ENCODE data around the gene LMBRD2. TPM values are rescaled to one million over a fixed set of nuclear protein-coding genes. Genes with fewer than 3 reads are reported as not detected.

LMBRD2 gene
- total RNA-seq, 3 donors from 2014 or later: 11.0 to 19.3 (median 13.1) TPM

DNA sequence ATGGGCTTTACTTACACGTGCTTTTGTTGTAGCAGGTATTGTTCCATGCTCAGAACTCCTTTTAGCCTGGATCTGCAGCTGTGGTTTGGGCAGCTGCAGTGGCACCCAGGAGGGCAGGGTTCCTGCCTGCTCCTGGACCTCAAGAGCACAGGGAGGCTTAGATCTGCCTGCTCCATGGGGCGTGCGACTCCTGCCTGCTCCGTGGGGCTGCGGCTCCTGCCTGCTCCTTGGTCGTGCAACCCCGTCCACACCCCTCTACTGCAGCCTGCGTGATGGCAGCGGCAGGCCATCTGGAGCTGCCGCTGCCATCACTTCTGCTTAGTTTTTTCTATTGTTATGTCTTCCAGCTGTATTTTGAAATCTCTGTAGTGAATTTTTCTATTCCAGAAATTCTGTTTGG is 73.3 kb downstream of the LMBRD2 start:
- Histone ChIP-seq H3K36me3 (no peaks in the 10 kb centered on the region), H3K9me3 (no peaks in the 10 kb centered on the region), H3K27ac (no peak overlapping the region), H3K4me1 (no peaks in the 10 kb centered on the region), H3K4me3 (no peak overlapping the region), H3K27me3 (no peaks in the 10 kb centered on the region)
- intact Hi-C loops (cut with DNase I; ENCODE audit: low total_unique reads): no loop called here
- no peak for DNase-seq (ENCODE audit: low spot score in 2 of 2)
- TF ChIP-seq, protein P1, sequence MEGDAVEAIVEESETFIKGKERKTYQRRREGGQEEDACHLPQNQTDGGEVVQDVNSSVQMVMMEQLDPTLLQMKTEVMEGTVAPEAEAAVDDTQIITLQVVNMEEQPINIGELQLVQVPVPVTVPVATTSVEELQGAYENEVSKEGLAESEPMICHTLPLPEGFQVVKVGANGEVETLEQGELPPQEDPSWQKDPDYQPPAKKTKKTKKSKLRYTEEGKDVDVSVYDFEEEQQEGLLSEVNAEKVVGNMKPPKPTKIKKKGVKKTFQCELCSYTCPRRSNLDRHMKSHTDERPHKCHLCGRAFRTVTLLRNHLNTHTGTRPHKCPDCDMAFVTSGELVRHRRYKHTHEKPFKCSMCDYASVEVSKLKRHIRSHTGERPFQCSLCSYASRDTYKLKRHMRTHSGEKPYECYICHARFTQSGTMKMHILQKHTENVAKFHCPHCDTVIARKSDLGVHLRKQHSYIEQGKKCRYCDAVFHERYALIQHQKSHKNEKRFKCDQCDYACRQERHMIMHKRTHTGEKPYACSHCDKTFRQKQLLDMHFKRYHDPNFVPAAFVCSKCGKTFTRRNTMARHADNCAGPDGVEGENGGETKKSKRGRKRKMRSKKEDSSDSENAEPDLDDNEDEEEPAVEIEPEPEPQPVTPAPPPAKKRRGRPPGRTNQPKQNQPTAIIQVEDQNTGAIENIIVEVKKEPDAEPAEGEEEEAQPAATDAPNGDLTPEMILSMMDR (IDR thresholded peaks at IDR 0.05): no peak
- TF ChIP-seq POLR2A (IDR thresholded peaks at IDR 0.05) (no peak), POLR2AphosphoS5 (IDR thresholded peaks at IDR 0.05) (no peak)

GRCh38 chr5:36073595-36074216 is 78.0 kb downstream of the LMBRD2 start:
- intact Hi-C loops (cut with DNase I; ENCODE audit: low total_unique reads): no loop called here

GRCh38 chr5:36070687-36071571 is 80.8 kb downstream of the LMBRD2 start:
- H3K4me1 ChIP-seq: no peaks in the 10 kb centered on the region
- TF ChIP-seq, protein P1 (IDR thresholded peaks at IDR 0.05): no peak
- TF ChIP-seq POLR2AphosphoS5 (IDR thresholded peaks at IDR 0.05): no peak
- no peaks in the 10 kb centered on the region for H3K36me3 ChIP-seq
- H3K27me3 ChIP-seq: peaks cover 0 to 16% of the 10 kb centered on the region in 2 donors
- DNase-seq (ENCODE audit: low spot score in 2 of 2): no peak
- no peak overlapping the region for H3K27ac ChIP-seq
- no peaks in the 10 kb centered on the region for H3K9me3 ChIP-seq
- peak overlapping the region in 2 of 3 donors; percentile 36 to 51 for H3K4me3 ChIP-seq
- intact Hi-C loops (cut with DNase I; ENCODE audit: low total_unique reads): no loop called here

More at GRCh38 chr5:36073595-36074216, 78.0 kb downstream of the LMBRD2 start:
- TF ChIP-seq, protein P1 (IDR thresholded peaks at IDR 0.05): no peak
- TF ChIP-seq POLR2A (IDR thresholded peaks at IDR 0.05) (no peak), POLR2AphosphoS5 (IDR thresholded peaks at IDR 0.05) (no peak)
- Histone ChIP-seq H3K27me3 (no peaks in the 10 kb centered on the region), H3K9me3 (no peaks in the 10 kb centered on the region), H3K27ac (no peak overlapping the region), H3K4me3 (no peak overlapping the region), H3K4me1 (no peaks in the 10 kb centered on the region), H3K36me3 (no peaks in the 10 kb centered on the region)
- no peak for DNase-seq (ENCODE audit: low spot score in 2 of 2)

DNA sequence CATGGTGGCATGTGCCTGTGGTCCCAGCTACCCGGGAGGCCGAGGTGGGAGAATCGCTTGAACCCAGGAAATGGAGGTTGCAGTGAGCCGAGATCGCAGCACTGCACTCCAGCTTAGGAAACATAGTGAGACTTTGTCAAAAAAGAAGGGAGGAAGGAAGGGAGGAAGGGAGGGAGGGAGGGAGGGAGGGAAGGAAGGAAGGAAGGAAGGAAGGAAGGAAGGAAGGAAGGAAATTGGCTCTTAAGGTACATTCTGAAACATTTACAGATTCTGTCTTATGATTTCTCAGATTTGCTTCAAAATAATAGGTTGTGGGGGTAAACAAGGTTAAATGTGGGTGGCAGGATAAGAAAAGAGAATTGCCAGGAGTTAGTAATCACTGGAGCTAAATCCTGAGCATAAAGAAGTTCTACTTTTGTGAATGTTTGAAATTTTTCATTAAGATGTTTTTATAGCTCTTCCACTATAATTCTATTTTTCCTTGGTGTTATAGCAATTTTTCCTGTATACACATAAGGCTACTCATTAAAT is 82.9 kb downstream of the LMBRD2 start:
- H3K4me1 ChIP-seq: no peaks in the 10 kb centered on the region
- H3K9me3 ChIP-seq: no peaks in the 10 kb centered on the region
- TF ChIP-seq, protein P1 (IDR thresholded peaks at IDR 0.05): no peak
- TF ChIP-seq POLR2AphosphoS5 (IDR thresholded peaks at IDR 0.05) (no peak), POLR2A (IDR thresholded peaks at IDR 0.05) (no peak)
- H3K27ac ChIP-seq: no peak overlapping the region
- H3K36me3 ChIP-seq: no peaks in the 10 kb centered on the region
- DNase-seq (ENCODE audit: low spot score in 2 of 2): no peak
- peaks cover 0 to 23% of the 10 kb centered on the region in 2 donors for H3K27me3 ChIP-seq
- intact Hi-C loops (cut with DNase I; ENCODE audit: low total_unique reads): no loop called here
- H3K4me3 ChIP-seq: no peak overlapping the region
